OCI-LY3 (cell line): ENCODE measurements around the gene RUSC2.
"Not testable (repeated sequence)": the region's sequence is repeated elsewhere in the genome, so short reads cannot be mapped to it uniquely, and the experiment has no call there.

Source experiments
- H2AFZ ChIP-seq: fragments of 200-600, 300-600 bp; shearing (Covaris generic); 2 replicates; pipeline ENCODE4 v1.6.0; 2014; ENCODE audit warnings: antibody characterized with exemption, low read depth, low read length
- H3K27ac ChIP-seq: fragments of 200-600, 300-600 bp; sonication (generic); 2 replicates; pipeline ENCODE4 v1.5.1; 2014; ENCODE audit warnings: mild to moderate bottlenecking, low read length, moderate library complexity, mixed read lengths
- H3K27me3 ChIP-seq: fragments of 200-600, 300-600 bp; sonication (generic); 2 replicates; pipeline ENCODE4 v1.6.1; 2014; ENCODE audit warnings: low read depth, low read length, mixed read lengths
- H3K36me3 ChIP-seq: fragments of 200-600, 300-600 bp; sonication (generic); replicated peaks from 2 replicates; pipeline ENCODE3; 2014; ENCODE audit warnings: low read depth, low read length, mixed read lengths
- H3K4me1 ChIP-seq: fragments of 300-600, 200-600 bp; sonication (generic); 2 replicates; pipeline ENCODE4 v1.6.1; 2014; ENCODE audit warnings: low read length, mixed read lengths
- H3K4me2 ChIP-seq: fragments of 200-600, 300-600 bp; sonication (generic); 2 replicates; pipeline ENCODE4 v1.6.1; 2014; ENCODE audit warnings: low read length, mixed read lengths
- H3K4me3 ChIP-seq: fragments of 300-600, 200-600 bp; sonication (generic); 2 replicates; pipeline ENCODE4 v1.5.1; 2014; ENCODE audit warnings: antibody characterized with exemption, mild to moderate bottlenecking, low read length, moderate library complexity
- H3K79me2 ChIP-seq: fragments of 300-600, 200-600 bp; shearing (Covaris generic); 2 replicates; pipeline ENCODE4 v1.6.1; 2014; ENCODE audit warnings: mild to moderate bottlenecking, low read length, mixed read lengths
- H3K9ac ChIP-seq: fragments of 300-600, 200-600 bp; shearing (Covaris generic); 2 replicates; pipeline ENCODE4 v1.6.0; 2014; ENCODE audit warnings: mild to moderate bottlenecking, low read length, moderate library complexity
- H3K9me3 ChIP-seq: fragments of 200-600, 300-600 bp; shearing (Covaris generic); 2 replicates; pipeline ENCODE4 v1.6.1; 2014; ENCODE audit warnings: low read length, mixed read lengths; ENCODE audit not compliant: insufficient read depth
- H4K20me1 ChIP-seq: fragments of 200-600, 300-600 bp; sonication (generic); 2 replicates; pipeline ENCODE4 v1.6.1; 2016; ENCODE audit warnings: low read length, mixed read lengths; ENCODE audit not compliant: insufficient read depth
- CTCF ChIP-seq: fragments of 200-600, 300-600 bp; sonication (generic); IDR thresholded peaks from 2 replicates; pipeline ENCODE4 v1.5.1; 2014; ENCODE audit warnings: antibody characterized with exemption, low read length, low read depth
- EZH2phosphoT487 ChIP-seq: fragments of 200-600 bp; shearing (Covaris generic); IDR thresholded peaks from 2 replicates; pipeline ENCODE4 v1.6.1; 2018; ENCODE audit warnings: antibody characterized with exemption, mixed run types, low read depth

RUSC2 gene

DNA sequence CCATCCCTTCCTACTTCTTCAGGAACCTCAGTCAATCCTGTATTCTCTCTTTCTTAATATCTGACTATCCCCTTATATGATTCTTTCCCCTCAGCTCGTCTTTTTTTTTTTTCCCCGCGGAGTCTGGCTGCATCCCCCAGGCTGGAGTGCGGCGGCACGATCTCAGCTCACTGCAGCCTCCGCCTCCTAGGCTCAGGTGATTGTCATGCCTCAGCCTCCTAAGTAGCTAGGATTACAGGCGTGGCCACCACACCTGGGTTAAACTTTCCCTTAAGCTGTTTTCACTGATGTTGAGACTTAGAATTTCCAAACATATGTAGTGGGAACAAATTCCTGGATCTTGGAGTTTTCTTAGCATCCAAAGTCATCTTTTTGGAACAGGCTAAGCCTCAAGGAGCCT, 13.3 kb upstream of the RUSC2 start:
- TF ChIP-seq CTCF (no peak), EZH2phosphoT487 (no peak)
- no peaks in the 10 kb centered on the region for H3K4me1 ChIP-seq
- H3K4me2 ChIP-seq: no peak overlapping the region

DNA sequence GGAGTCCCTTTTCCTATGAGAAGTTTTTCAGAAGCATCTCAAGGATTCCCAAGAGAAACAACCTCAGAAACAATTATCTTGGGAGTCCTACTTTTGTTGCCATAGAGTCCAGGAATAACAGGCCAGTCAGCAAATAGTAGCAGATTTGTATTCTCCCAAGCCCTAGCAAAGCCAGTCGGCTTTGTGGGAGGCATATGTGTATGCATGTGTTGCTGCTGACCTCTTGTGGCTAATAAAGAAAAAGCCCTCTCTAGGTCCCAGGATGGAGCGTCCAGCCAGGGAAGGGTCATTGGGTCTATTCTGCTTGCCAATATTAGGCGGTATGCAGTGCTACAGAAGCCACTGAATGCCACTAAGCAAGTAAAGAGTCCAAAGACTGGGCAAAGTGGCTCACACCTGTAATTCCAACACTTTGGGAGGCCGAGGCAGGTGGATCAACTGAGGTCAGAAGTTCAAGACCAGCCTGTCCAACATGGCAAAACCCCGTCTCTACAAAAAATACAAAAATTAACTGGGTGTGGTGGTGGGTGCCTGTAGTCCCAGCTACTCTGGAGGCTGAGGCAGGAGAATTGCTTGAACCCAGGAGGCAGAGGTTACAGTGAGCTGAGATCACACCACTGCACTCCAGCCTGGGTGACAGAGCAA, 12.6 kb upstream of the RUSC2 start:
- H3K4me2 ChIP-seq: not testable (repeated sequence)

More for the DNA sequence above, 13.3 kb upstream of the RUSC2 start:
- peaks cover 15% of the 10 kb centered on the region for H3K27me3 ChIP-seq
- H3K9ac ChIP-seq: no peak overlapping the region
- H3K79me2 ChIP-seq: no peaks in the 10 kb centered on the region
- H2AFZ ChIP-seq: no peak overlapping the region
- H3K36me3 ChIP-seq: no peaks in the 10 kb centered on the region
- H4K20me1 ChIP-seq: no peaks in the 10 kb centered on the region
- H3K27ac ChIP-seq: no peak overlapping the region
- no peaks in the 10 kb centered on the region for H3K9me3 ChIP-seq
- no peak overlapping the region for H3K4me3 ChIP-seq

GRCh38 chr9:35478871-35479270, 11.0 kb upstream of the RUSC2 start:
- Histone ChIP-seq H4K20me1 (no peaks in the 10 kb centered on the region), H3K4me3 (no peak overlapping the region), H3K4me2 (no peak overlapping the region), H3K79me2 (no peaks in the 10 kb centered on the region), H2AFZ (no peak overlapping the region), H3K27me3 (peaks cover 15% of the 10 kb centered on the region), H3K4me1 (no peaks in the 10 kb centered on the region), H3K36me3 (no peaks in the 10 kb centered on the region), H3K9ac (no peak overlapping the region), H3K27ac (no peak overlapping the region), H3K9me3 (no peaks in the 10 kb centered on the region)
- no peak for TF ChIP-seq CTCF

More for the DNA sequence above, 12.6 kb upstream of the RUSC2 start:
- H3K4me3 ChIP-seq, H3K79me2 ChIP-seq, H3K27ac ChIP-seq, H3K4me1 ChIP-seq, H2AFZ ChIP-seq, H3K9ac ChIP-seq, H3K9me3 ChIP-seq, H3K36me3 ChIP-seq, H4K20me1 ChIP-seq: not testable (repeated sequence)
- peaks cover 15% of the 10 kb centered on the region for H3K27me3 ChIP-seq
- peak; percentile 85 for TF ChIP-seq CTCF

GRCh38 chr9:35481347-35481975, 8.4 kb upstream of the RUSC2 start:
- no peak overlapping the region for H3K27ac ChIP-seq
- no peak overlapping the region for H3K9ac ChIP-seq
- no peak overlapping the region for H3K4me2 ChIP-seq
- H4K20me1 ChIP-seq: no peaks in the 10 kb centered on the region
- H3K4me3 ChIP-seq: no peak overlapping the region
- H3K27me3 ChIP-seq: peaks cover under 1% of the 10 kb centered on the region
- TF ChIP-seq EZH2phosphoT487: no peak
- peak; percentile 64 for TF ChIP-seq CTCF
- H3K9me3 ChIP-seq: no peaks in the 10 kb centered on the region
- no peaks in the 10 kb centered on the region for H3K4me1 ChIP-seq
- no peaks in the 10 kb centered on the region for H3K79me2 ChIP-seq
- H3K36me3 ChIP-seq: no peaks in the 10 kb centered on the region
- H2AFZ ChIP-seq: no peak overlapping the region
